Hepatocyte (in vitro differentiated cells): ENCODE data around the gene EPHB2. TPM values are rescaled to one million over a fixed set of nuclear protein-coding genes. Genes with fewer than 3 reads are reported as not detected.

Experiments used
- DNase-seq: peaks from one replicate; pipeline ENCODE4 v3.0.0-alpha.2; 2016; ENCODE audit warnings: low spot score
- H2AFZ ChIP-seq: fragments of 200-600 bp; sonication (generic); 2 replicates; pipeline ENCODE4 v1.6.0; 2016; ENCODE audit warnings: antibody characterized with exemption, mild to moderate bottlenecking
- H3K27ac ChIP-seq: fragments of 200-600 bp; sonication (generic); 2 replicates; pipeline ENCODE4 v1.5.1; 2016; ENCODE audit warnings: mild to moderate bottlenecking
- H3K27me3 ChIP-seq: fragments of 200-600 bp; sonication (generic); 2 replicates; pipeline ENCODE4 v1.6.1; 2016
- H3K36me3 ChIP-seq: fragments of 200-600 bp; sonication (generic); replicated peaks from 2 replicates; pipeline ENCODE4 v1.5.1; 2016; ENCODE audit warnings: low read depth; ENCODE audit not compliant: insufficient read depth
- H3K4me1 ChIP-seq: fragments of 200-600 bp; sonication (generic); 2 replicates; pipeline ENCODE4 v1.5.1; 2016; ENCODE audit warnings: mild to moderate bottlenecking, moderate library complexity; ENCODE audit not compliant: insufficient read depth
- H3K4me2 ChIP-seq: fragments of 200-600 bp; sonication (generic); 2 replicates; pipeline ENCODE4 v1.6.0; 2016
- H3K4me3 ChIP-seq: fragments of 200-600 bp; sonication (generic); 2 replicates; pipeline ENCODE4 v1.5.1; 2016; ENCODE audit warnings: mild to moderate bottlenecking
- H3K79me2 ChIP-seq: fragments of 200-600 bp; sonication (generic); 2 replicates; pipeline ENCODE4 v1.6.0; 2017; ENCODE audit warnings: mild to moderate bottlenecking
- H3K9me2 ChIP-seq: fragments of 200-600 bp; sonication (generic); replicated peaks from 2 replicates; pipeline ENCODE4 v1.6.0; 2017; ENCODE audit warnings: mild to moderate bottlenecking; ENCODE audit not compliant: insufficient read depth
- H3K9me3 ChIP-seq: fragments of 200-600 bp; sonication (generic); 2 replicates; pipeline ENCODE4 v1.5.1; 2016; ENCODE audit warnings: low read depth, mild to moderate bottlenecking
- H4K20me1 ChIP-seq: fragments of 200-600 bp; sonication (generic); 2 replicates; pipeline ENCODE4 v1.6.0; 2016; ENCODE audit warnings: mild to moderate bottlenecking; ENCODE audit not compliant: insufficient read depth, poor library complexity, severe bottlenecking
- EZH2 ChIP-seq: fragments of 200-600 bp; sonication (generic); IDR thresholded peaks from 2 replicates; pipeline ENCODE4 v1.6.1; 2016; ENCODE audit warnings: antibody characterized with exemption, mild to moderate bottlenecking, borderline replicate concordance
- EZH2phosphoT487 ChIP-seq: fragments of 200-600 bp; sonication (generic); IDR thresholded peaks from one replicate; pipeline ENCODE4 v1.6.1; 2018; ENCODE audit warnings: antibody characterized with exemption, mild to moderate bottlenecking, low read depth, moderate library complexity; ENCODE audit not compliant: unreplicated experiment, severe bottlenecking
- WGBS: methylation state at CpG from one replicate; pipeline ENCODE4 v1.1.6; 2016; ENCODE audit warnings: low lambda C conversion rate; ENCODE audit errors: missing lambda C conversion rate; 5-methylcytosine and 5-hydroxymethylcytosine counted together
- polyA plus RNA-seq: library from polyadenylated mRNA; unstranded; fragments of >200 nt; fragmentation: Nextera tagmentation; extraction: Ambion mirVana; gene quantifications from 2 replicates; pipeline ENCODE4 v1.2.1, GENCODE V29; 2016
- total RNA-seq: library from RNA; depleted of rRNA; stranded (reverse); fragments of >200 nt; gene quantifications from 2 replicates; pipeline ENCODE4 v1.2.3, GENCODE V29; 2014
- TF ChIP-seq, protein P1 (sequence below): fragments of 200-600 bp; sonication (generic); IDR thresholded peaks from 2 replicates; pipeline ENCODE4 v1.5.1; 2016; ENCODE audit warnings: antibody characterized with exemption, mild to moderate bottlenecking; ENCODE audit not compliant: poor library complexity

The EPHB2 gene
- total and polyA plus RNA-seq, 2 experiments from 2014 or later: 17.2 to 18.3 TPM

DNA sequence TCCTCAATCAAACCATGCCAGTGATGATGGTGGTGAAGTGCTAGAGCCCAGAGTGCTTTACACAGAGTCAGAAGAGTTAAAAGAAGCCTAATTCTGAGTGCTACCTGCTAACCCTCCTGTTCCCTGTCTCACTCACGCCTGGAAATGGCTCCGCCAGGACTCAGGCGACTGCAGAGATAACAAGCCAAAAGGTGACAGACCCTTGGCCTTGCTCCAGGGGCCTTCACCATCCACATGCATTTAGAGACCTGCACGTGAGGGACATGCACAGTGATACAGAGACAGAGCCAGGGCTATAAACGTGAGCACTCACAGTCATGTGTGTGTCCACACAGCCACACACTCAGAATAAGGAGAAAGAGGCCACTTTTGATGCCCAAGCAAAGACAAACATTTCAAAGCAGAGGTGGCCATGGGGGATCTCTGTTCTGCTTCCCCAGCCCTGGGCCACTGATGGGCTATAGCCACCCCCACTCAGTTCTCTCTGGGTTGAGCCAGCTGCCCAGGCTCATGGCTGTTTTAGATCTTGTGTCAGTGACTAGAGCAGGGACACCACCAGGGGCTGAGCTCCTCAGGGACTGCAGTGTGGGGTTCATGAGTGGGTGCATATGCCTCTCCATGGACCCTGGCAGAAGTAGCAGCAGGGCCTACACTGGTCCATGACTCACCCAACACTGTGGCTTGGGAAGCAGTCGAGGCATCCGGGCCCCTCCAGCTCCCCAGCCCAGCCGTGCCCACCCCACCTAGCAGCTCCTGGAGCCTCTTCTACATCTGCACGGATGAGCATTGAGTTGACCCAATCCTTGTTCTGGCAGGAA lies 117.2 kb downstream of the EPHB2 start:
- Histone ChIP-seq H3K4me3 (no peak overlapping the region), H3K36me3 (no peaks in the 10 kb centered on the region), H3K9me3 (no peaks in the 10 kb centered on the region), H3K79me2 (no peaks in the 10 kb centered on the region), H3K4me2 (no peak overlapping the region), H2AFZ (no peak overlapping the region), H4K20me1 (no peaks in the 10 kb centered on the region), H3K27ac (peak overlapping the region; percentile 84), H3K4me1 (peaks cover 51% of the 10 kb centered on the region), H3K27me3 (no peaks in the 10 kb centered on the region), H3K9me2 (no peaks in the 10 kb centered on the region)
- 61% methylated on average over 6 of the region's 9 CpGs for WGBS
- TF ChIP-seq EZH2: no peak
- TF ChIP-seq, protein P1, sequence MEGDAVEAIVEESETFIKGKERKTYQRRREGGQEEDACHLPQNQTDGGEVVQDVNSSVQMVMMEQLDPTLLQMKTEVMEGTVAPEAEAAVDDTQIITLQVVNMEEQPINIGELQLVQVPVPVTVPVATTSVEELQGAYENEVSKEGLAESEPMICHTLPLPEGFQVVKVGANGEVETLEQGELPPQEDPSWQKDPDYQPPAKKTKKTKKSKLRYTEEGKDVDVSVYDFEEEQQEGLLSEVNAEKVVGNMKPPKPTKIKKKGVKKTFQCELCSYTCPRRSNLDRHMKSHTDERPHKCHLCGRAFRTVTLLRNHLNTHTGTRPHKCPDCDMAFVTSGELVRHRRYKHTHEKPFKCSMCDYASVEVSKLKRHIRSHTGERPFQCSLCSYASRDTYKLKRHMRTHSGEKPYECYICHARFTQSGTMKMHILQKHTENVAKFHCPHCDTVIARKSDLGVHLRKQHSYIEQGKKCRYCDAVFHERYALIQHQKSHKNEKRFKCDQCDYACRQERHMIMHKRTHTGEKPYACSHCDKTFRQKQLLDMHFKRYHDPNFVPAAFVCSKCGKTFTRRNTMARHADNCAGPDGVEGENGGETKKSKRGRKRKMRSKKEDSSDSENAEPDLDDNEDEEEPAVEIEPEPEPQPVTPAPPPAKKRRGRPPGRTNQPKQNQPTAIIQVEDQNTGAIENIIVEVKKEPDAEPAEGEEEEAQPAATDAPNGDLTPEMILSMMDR: no peak
- TF ChIP-seq EZH2phosphoT487: no peak
- no peak for DNase-seq

GRCh38 chr1:22828484-22829308 lies 118.1 kb downstream of the EPHB2 start:
- no peak for TF ChIP-seq EZH2phosphoT487
- TF ChIP-seq, protein P1: no peak
- no peak for TF ChIP-seq EZH2
- H3K27me3 ChIP-seq: no peaks in the 10 kb centered on the region
- peaks cover 51% of the 10 kb centered on the region for H3K4me1 ChIP-seq
- peak overlapping the region; percentile 36 for H3K4me2 ChIP-seq
- H3K36me3 ChIP-seq: no peaks in the 10 kb centered on the region
- H3K79me2 ChIP-seq: no peaks in the 10 kb centered on the region
- H3K9me2 ChIP-seq: no peaks in the 10 kb centered on the region
- no peaks in the 10 kb centered on the region for H3K9me3 ChIP-seq
- H3K27ac ChIP-seq: peak overlapping the region; percentile 84
- H2AFZ ChIP-seq: no peak overlapping the region
- no peaks in the 10 kb centered on the region for H4K20me1 ChIP-seq
- no peak overlapping the region for H3K4me3 ChIP-seq
- DNase-seq: peak; percentile 60
- WGBS: 59% methylated on average over 15 of the region's 15 CpGs

GRCh38 chr1:22829309-22829989 lies 118.8 kb downstream of the EPHB2 start:
- TF ChIP-seq EZH2phosphoT487: no peak
- no peak for TF ChIP-seq EZH2
- DNase-seq: no peak
- Histone ChIP-seq H3K36me3 (no peaks in the 10 kb centered on the region), H3K4me3 (no peak overlapping the region), H3K9me2 (no peaks in the 10 kb centered on the region), H2AFZ (no peak overlapping the region), H3K27ac (peak overlapping the region; percentile 84), H3K9me3 (no peaks in the 10 kb centered on the region), H3K79me2 (no peaks in the 10 kb centered on the region), H3K4me2 (peak overlapping the region; percentile 36), H4K20me1 (no peaks in the 10 kb centered on the region), H3K27me3 (no peaks in the 10 kb centered on the region), H3K4me1 (peaks cover 51% of the 10 kb centered on the region)
- 63% methylated on average over 12 of the region's 12 CpGs for WGBS
